ENCODE results near the gene DNAJC1.
"Not testable (repeated sequence)": the region's sequence is repeated elsewhere in the genome, so short reads cannot be mapped to it uniquely, and the experiment has no call there.

DNAJC1 gene

GRCh38 chr10:21891439-21891838 lies 112.1 kb downstream of the DNAJC1 start:
- Histone ChIP-seq H3K36me3 (ENCODE audit: insufficient read depth, low read depth, low read length) (no peaks in the 10 kb centered on the region), H3K9me3 (ENCODE audit: insufficient read depth, low read depth, low read length) (no peaks in the 10 kb centered on the region; the same call in 1 of the 2 replicates), H3K27me3 (ENCODE audit: insufficient read depth, low read length) (no peaks in the 10 kb centered on the region), H3K27ac (ENCODE audit: low read length) (no peak overlapping the region), H3K9ac (ENCODE audit: low read depth, low read length) (no peak overlapping the region), H3K4me1 (ENCODE audit: insufficient read depth, low read length) (no peaks in the 10 kb centered on the region), H3K4me3 (ENCODE audit: low read length) (no peak overlapping the region)

- Histone ChIP-seq H3K27ac (ENCODE audit: low read length) (no peak overlapping the region), H3K27me3 (ENCODE audit: insufficient read depth, low read length) (no peaks in the 10 kb centered on the region), H3K36me3 (ENCODE audit: insufficient read depth, low read depth, low read length) (no peaks in the 10 kb centered on the region), H3K4me3 (ENCODE audit: low read length) (no peak overlapping the region), H3K4me1 (ENCODE audit: insufficient read depth, low read length) (no peaks in the 10 kb centered on the region), H3K9me3 (ENCODE audit: insufficient read depth, low read depth, low read length) (peaks cover 6% of the 10 kb centered on the region), H3K9ac (ENCODE audit: low read depth, low read length) (no peak overlapping the region)
These were observed 113.9 kb downstream of the DNAJC1 start for GRCh38 chr10:21889477-21890275.

GRCh38 chr10:21888959-21889358 lies 114.6 kb downstream of the DNAJC1 start:
- Histone ChIP-seq H3K9ac (ENCODE audit: low read depth, low read length) (no peak overlapping the region), H3K27me3 (ENCODE audit: insufficient read depth, low read length) (no peaks in the 10 kb centered on the region), H3K27ac (ENCODE audit: low read length) (no peak overlapping the region), H3K4me1 (ENCODE audit: insufficient read depth, low read length) (no peaks in the 10 kb centered on the region), H3K36me3 (ENCODE audit: insufficient read depth, low read depth, low read length) (no peaks in the 10 kb centered on the region), H3K9me3 (ENCODE audit: insufficient read depth, low read depth, low read length) (peaks cover 6% of the 10 kb centered on the region), H3K4me3 (ENCODE audit: low read length) (no peak overlapping the region)

- Histone ChIP-seq H3K9ac (ENCODE audit: low read depth, low read length) (no peak overlapping the region), H3K27me3 (ENCODE audit: insufficient read depth, low read length) (no peaks in the 10 kb centered on the region), H3K4me3 (ENCODE audit: low read length) (no peak overlapping the region), H3K4me1 (ENCODE audit: insufficient read depth, low read length) (no peaks in the 10 kb centered on the region), H3K36me3 (ENCODE audit: insufficient read depth, low read depth, low read length) (no peaks in the 10 kb centered on the region), H3K27ac (ENCODE audit: low read length) (no peak overlapping the region), H3K9me3 (ENCODE audit: insufficient read depth, low read depth, low read length) (peaks cover 6% of the 10 kb centered on the region; the same call in 1 of the 2 replicates)
These were observed 117.6 kb downstream of the DNAJC1 start for GRCh38 chr10:21885940-21886339.

GRCh38 chr10:21873198-21873597 lies 130.3 kb downstream of the DNAJC1 start:
- Histone ChIP-seq H3K9ac (ENCODE audit: low read depth, low read length) (no peak overlapping the region), H3K27ac (ENCODE audit: low read length) (no peak overlapping the region)

GRCh38 chr10:21872771-21873170 lies 130.8 kb downstream of the DNAJC1 start:
- H3K36me3 ChIP-seq (ENCODE audit: insufficient read depth, low read depth, low read length); H3K9ac ChIP-seq (ENCODE audit: low read depth, low read length); H3K4me3 ChIP-seq (ENCODE audit: low read length); H3K27ac ChIP-seq (ENCODE audit: low read length); H3K27me3 ChIP-seq (ENCODE audit: insufficient read depth, low read length): not testable (repeated sequence)
- H3K9me3 ChIP-seq (ENCODE audit: insufficient read depth, low read depth, low read length), result peaks cover 18% of the 10 kb centered on the region
- peaks cover 10% of the 10 kb centered on the region; the same call in 1 of the 2 replicates for H3K4me1 ChIP-seq (ENCODE audit: insufficient read depth, low read length)

More at GRCh38 chr10:21873198-21873597, 130.3 kb downstream of the DNAJC1 start:
- no peaks in the 10 kb centered on the region for H3K27me3 ChIP-seq (ENCODE audit: insufficient read depth, low read length)
- H3K4me3 ChIP-seq (ENCODE audit: low read length), result no peak overlapping the region
- H3K36me3 ChIP-seq (ENCODE audit: insufficient read depth, low read depth, low read length), result peaks cover 6% of the 10 kb centered on the region; the same call in 1 of the 2 replicates
- H3K4me1 ChIP-seq (ENCODE audit: insufficient read depth, low read length), result peaks cover 10% of the 10 kb centered on the region; the same call in 1 of the 2 replicates
- H3K9me3 ChIP-seq (ENCODE audit: insufficient read depth, low read depth, low read length), result peaks cover 18% of the 10 kb centered on the region

GRCh38 chr10:21870849-21871248 lies 132.7 kb downstream of the DNAJC1 start:
- Histone ChIP-seq H3K4me3 (ENCODE audit: low read length) (no peak overlapping the region), H3K9me3 (ENCODE audit: insufficient read depth, low read depth, low read length) (peaks cover 18% of the 10 kb centered on the region), H3K4me1 (ENCODE audit: insufficient read depth, low read length) (peaks cover 10% of the 10 kb centered on the region; the same call in 1 of the 2 replicates), H3K36me3 (ENCODE audit: insufficient read depth, low read depth, low read length) (peaks cover 6% of the 10 kb centered on the region; the same call in 1 of the 2 replicates), H3K27ac (ENCODE audit: low read length) (no peak overlapping the region), H3K9ac (ENCODE audit: low read depth, low read length) (no peak overlapping the region), H3K27me3 (ENCODE audit: insufficient read depth, low read length) (no peaks in the 10 kb centered on the region)

GRCh38 chr10:21869087-21869486 lies 134.4 kb downstream of the DNAJC1 start:
- 0 out of 2 replicates have a peak overlapping the region, but pooled peaks have one; percentile 6 for H3K9ac ChIP-seq (ENCODE audit: low read depth, low read length)
- not testable (repeated sequence) for H3K27ac ChIP-seq (ENCODE audit: low read length); H3K27me3 ChIP-seq (ENCODE audit: insufficient read depth, low read length); H3K36me3 ChIP-seq (ENCODE audit: insufficient read depth, low read depth, low read length)
- peaks cover 16% of the 10 kb centered on the region for H3K9me3 ChIP-seq (ENCODE audit: insufficient read depth, low read depth, low read length)
- peaks cover 10% of the 10 kb centered on the region; the same call in 1 of the 2 replicates for H3K4me1 ChIP-seq (ENCODE audit: insufficient read depth, low read length)
- peak overlapping the region; percentile 7; the same call in 1 of the 2 replicates for H3K4me3 ChIP-seq (ENCODE audit: low read length)

GRCh38 chr10:21860718-21861117 lies 142.8 kb downstream of the DNAJC1 start:
- no peak overlapping the region for H3K9ac ChIP-seq (ENCODE audit: low read depth, low read length)
- no peak overlapping the region for H3K27ac ChIP-seq (ENCODE audit: low read length)
- no peaks in the 10 kb centered on the region for H3K27me3 ChIP-seq (ENCODE audit: insufficient read depth, low read length)
- no peaks in the 10 kb centered on the region for H3K9me3 ChIP-seq (ENCODE audit: insufficient read depth, low read depth, low read length)
- no peaks in the 10 kb centered on the region for H3K36me3 ChIP-seq (ENCODE audit: insufficient read depth, low read depth, low read length)
- H3K4me3 ChIP-seq (ENCODE audit: low read length), result no peak overlapping the region
- H3K4me1 ChIP-seq (ENCODE audit: insufficient read depth, low read length), result no peaks in the 10 kb centered on the region

- no peak overlapping the region for H3K27ac ChIP-seq (ENCODE audit: low read length)
- no peaks in the 10 kb centered on the region for H3K9me3 ChIP-seq (ENCODE audit: insufficient read depth, low read depth, low read length)
These were observed 145.1 kb downstream of the DNAJC1 start for GRCh38 chr10:21858455-21858854.

GRCh38 chr10:21849607-21850006 lies 153.9 kb downstream of the DNAJC1 start:
- Histone ChIP-seq H3K9me3 (ENCODE audit: insufficient read depth, low read depth, low read length) (peaks cover 7% of the 10 kb centered on the region; the same call in 1 of the 2 replicates), H3K36me3 (ENCODE audit: insufficient read depth, low read depth, low read length) (no peaks in the 10 kb centered on the region), H3K27ac (ENCODE audit: low read length) (no peak overlapping the region), H3K9ac (ENCODE audit: low read depth, low read length) (no peak overlapping the region), H3K4me3 (ENCODE audit: low read length) (no peak overlapping the region), H3K27me3 (ENCODE audit: insufficient read depth, low read length) (no peaks in the 10 kb centered on the region), H3K4me1 (ENCODE audit: insufficient read depth, low read length) (no peaks in the 10 kb centered on the region)

More at GRCh38 chr10:21858455-21858854, 145.1 kb downstream of the DNAJC1 start:
- Histone ChIP-seq H3K4me3 (ENCODE audit: low read length) (no peak overlapping the region), H3K36me3 (ENCODE audit: insufficient read depth, low read depth, low read length) (no peaks in the 10 kb centered on the region), H3K27me3 (ENCODE audit: insufficient read depth, low read length) (no peaks in the 10 kb centered on the region), H3K9ac (ENCODE audit: low read depth, low read length) (no peak overlapping the region), H3K4me1 (ENCODE audit: insufficient read depth, low read length) (no peaks in the 10 kb centered on the region)

- no peak overlapping the region for H3K9ac ChIP-seq (ENCODE audit: low read depth, low read length)
- H3K9me3 ChIP-seq (ENCODE audit: insufficient read depth, low read depth, low read length), result no peaks in the 10 kb centered on the region
- no peaks in the 10 kb centered on the region for H3K36me3 ChIP-seq (ENCODE audit: insufficient read depth, low read depth, low read length)
- H3K4me3 ChIP-seq (ENCODE audit: low read length), result no peak overlapping the region
- H3K4me1 ChIP-seq (ENCODE audit: insufficient read depth, low read length), result no peaks in the 10 kb centered on the region
- H3K27me3 ChIP-seq (ENCODE audit: insufficient read depth, low read length), result no peaks in the 10 kb centered on the region
- no peak overlapping the region for H3K27ac ChIP-seq (ENCODE audit: low read length)
These were observed 159.9 kb downstream of the DNAJC1 start for GRCh38 chr10:21843645-21844044.
